Measurements from ENCODE around the gene CFAP57.

The CFAP57 gene

GRCh38 chr1:43243299-43243698 is 71.2 kb downstream of the CFAP57 start:
- ChIA-PET CTCF (interaction anchor here (0.6 to 0.7 kb wide), 2 partner anchors 12 to 691 kb away, joined by 3 to 4 read pairs; no protein-coding TSS in a partner anchor), POLR2A (ENCODE audit: low non-redundant PET) (no interaction called here)
- no peak overlapping the region for H3K27ac ChIP-seq
- no peak for DNase-seq (ENCODE audit: low spot score)
- TF ChIP-seq, protein P1, sequence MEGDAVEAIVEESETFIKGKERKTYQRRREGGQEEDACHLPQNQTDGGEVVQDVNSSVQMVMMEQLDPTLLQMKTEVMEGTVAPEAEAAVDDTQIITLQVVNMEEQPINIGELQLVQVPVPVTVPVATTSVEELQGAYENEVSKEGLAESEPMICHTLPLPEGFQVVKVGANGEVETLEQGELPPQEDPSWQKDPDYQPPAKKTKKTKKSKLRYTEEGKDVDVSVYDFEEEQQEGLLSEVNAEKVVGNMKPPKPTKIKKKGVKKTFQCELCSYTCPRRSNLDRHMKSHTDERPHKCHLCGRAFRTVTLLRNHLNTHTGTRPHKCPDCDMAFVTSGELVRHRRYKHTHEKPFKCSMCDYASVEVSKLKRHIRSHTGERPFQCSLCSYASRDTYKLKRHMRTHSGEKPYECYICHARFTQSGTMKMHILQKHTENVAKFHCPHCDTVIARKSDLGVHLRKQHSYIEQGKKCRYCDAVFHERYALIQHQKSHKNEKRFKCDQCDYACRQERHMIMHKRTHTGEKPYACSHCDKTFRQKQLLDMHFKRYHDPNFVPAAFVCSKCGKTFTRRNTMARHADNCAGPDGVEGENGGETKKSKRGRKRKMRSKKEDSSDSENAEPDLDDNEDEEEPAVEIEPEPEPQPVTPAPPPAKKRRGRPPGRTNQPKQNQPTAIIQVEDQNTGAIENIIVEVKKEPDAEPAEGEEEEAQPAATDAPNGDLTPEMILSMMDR (conservative IDR thresholded peaks at IDR 0.05; ENCODE audit: low read depth) = no peak

- ChIA-PET CTCF (no interaction called here), POLR2A (ENCODE audit: low non-redundant PET) (no interaction called here)
- no peak overlapping the region for H3K27ac ChIP-seq
- no peak for DNase-seq (ENCODE audit: low spot score)
- TF ChIP-seq, protein P1 (conservative IDR thresholded peaks at IDR 0.05; ENCODE audit: low read depth) = no peak
These were observed 74.5 kb downstream of the CFAP57 start for GRCh38 chr1:43246466-43247213.

DNA sequence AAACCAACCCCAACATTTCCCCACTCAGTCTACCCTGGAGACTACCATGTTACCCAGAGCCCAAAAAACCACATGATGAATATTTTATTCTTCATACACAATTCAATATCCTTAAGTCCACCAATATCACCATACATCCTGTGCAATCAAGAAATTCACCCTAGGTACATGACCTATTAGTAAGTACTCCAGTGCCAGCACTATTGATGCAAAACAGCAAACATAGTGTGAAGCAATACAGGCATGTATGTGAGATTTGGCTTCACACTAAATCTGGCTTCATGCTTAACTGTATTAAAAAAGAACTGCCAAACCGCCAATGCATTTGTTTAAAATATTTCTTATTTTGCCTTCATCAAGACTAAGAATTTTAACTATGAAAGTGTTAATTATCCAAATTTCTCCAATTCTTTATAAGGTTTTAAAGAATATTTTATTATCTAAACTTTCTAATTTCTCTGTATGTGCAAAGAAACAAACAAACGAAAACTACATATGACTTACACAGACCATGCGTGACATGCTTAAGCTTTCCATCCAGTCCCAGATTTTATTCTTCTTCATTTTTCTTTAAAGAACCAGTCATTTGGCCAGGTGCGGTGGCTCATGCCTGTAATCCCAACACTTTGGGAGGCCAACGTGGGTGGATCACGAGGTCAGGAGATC is 75.3 kb downstream of the CFAP57 start:
- ChIA-PET POLR2A (ENCODE audit: low non-redundant PET) (no interaction called here), CTCF (no interaction called here)
- no peak for DNase-seq (ENCODE audit: low spot score)
- H3K27ac ChIP-seq = no peak overlapping the region
- TF ChIP-seq, protein P1 (conservative IDR thresholded peaks at IDR 0.05; ENCODE audit: low read depth) = no peak

GRCh38 chr1:43250351-43250761 is 78.2 kb downstream of the CFAP57 start:
- no peak overlapping the region for H3K27ac ChIP-seq
- TF ChIP-seq, protein P1 (conservative IDR thresholded peaks at IDR 0.05; ENCODE audit: low read depth) = no peak
- POLR2A ChIA-PET (ENCODE audit: low non-redundant PET) = no interaction called here
- CTCF ChIA-PET = interaction anchor here (0.7 kb wide), 1 partner anchor 21 kb away, joined by 3 read pairs; no protein-coding TSS in a partner anchor
- no peak for DNase-seq (ENCODE audit: low spot score)

DNA sequence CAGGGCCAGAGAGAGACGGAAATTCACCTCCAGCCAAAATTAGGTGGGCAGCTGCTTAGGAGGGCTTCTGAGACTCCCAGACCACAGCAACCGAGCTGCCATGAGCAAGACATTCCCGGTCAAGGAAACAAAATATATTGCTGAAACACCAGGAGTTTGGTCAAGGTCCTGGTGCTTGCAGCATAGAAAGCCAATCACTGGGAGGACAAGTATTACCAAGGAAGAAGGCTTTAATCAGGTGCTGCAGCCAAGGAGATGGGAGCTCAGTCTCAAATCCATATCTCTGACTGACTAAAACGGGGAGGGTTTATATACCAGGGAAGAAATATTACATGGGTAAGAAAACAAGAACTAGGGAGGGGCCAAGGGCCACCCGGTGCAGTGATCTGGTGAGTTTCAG is 78.9 kb downstream of the CFAP57 start:
- ChIA-PET POLR2A (ENCODE audit: low non-redundant PET) (no interaction called here), CTCF (interaction anchor here (0.7 kb wide), 1 partner anchor 21 kb away, joined by 3 read pairs; no protein-coding TSS in a partner anchor)
- no peak for DNase-seq (ENCODE audit: low spot score)
- no peak overlapping the region for H3K27ac ChIP-seq
- TF ChIP-seq, protein P1 (conservative IDR thresholded peaks at IDR 0.05; ENCODE audit: low read depth) = no peak

GRCh38 chr1:43252225-43252624 is 80.1 kb downstream of the CFAP57 start:
- POLR2A ChIA-PET (ENCODE audit: low non-redundant PET) = interaction anchor here (0.6 kb wide), 1 partner anchor 138 kb away, joined by 3 read pairs; no protein-coding TSS in a partner anchor
- CTCF ChIA-PET = no interaction called here
- no peak for DNase-seq (ENCODE audit: low spot score)
- TF ChIP-seq, protein P1 (conservative IDR thresholded peaks at IDR 0.05; ENCODE audit: low read depth) = no peak
- H3K27ac ChIP-seq = no peak overlapping the region

Data from RWPE1 (cell line).